G401 (cell line): Measurements from ENCODE around the gene SOX30. TPM values are rescaled to one million over a fixed set of nuclear protein-coding genes. Genes with fewer than 3 reads are reported as not detected.

ENCODE experiments used
- DNase-seq: peaks from one replicate; pipeline ENCODE4 v3.0.0-alpha.2; 2015; ENCODE audit warnings: low spot score
- in situ Hi-C: cut with HindIII; loops from 2 replicates; pipeline ENCODE4 v1.10.0; 2016; ENCODE audit warnings: low sequenced_read_pairs, mixed read lengths
- total RNA-seq: library from RNA; depleted of rRNA; stranded (reverse); fragments of >200 nt; shearing (Covaris generic); gene quantifications from 2 replicates; pipeline ENCODE4 v1.2.3, GENCODE V29; 2014

The SOX30 gene
- total RNA-seq, 1 experiment from 2014 or later = not detected

- no peak for DNase-seq
- in situ Hi-C loops = no loop called here
Observed at GRCh38 chr5:157668356-157668755, 16.1 kb upstream of the SOX30 start.

- in situ Hi-C loops = no loop called here
- no peak for DNase-seq
Observed at GRCh38 chr5:157665467-157666070, 13.3 kb upstream of the SOX30 start.

DNA sequence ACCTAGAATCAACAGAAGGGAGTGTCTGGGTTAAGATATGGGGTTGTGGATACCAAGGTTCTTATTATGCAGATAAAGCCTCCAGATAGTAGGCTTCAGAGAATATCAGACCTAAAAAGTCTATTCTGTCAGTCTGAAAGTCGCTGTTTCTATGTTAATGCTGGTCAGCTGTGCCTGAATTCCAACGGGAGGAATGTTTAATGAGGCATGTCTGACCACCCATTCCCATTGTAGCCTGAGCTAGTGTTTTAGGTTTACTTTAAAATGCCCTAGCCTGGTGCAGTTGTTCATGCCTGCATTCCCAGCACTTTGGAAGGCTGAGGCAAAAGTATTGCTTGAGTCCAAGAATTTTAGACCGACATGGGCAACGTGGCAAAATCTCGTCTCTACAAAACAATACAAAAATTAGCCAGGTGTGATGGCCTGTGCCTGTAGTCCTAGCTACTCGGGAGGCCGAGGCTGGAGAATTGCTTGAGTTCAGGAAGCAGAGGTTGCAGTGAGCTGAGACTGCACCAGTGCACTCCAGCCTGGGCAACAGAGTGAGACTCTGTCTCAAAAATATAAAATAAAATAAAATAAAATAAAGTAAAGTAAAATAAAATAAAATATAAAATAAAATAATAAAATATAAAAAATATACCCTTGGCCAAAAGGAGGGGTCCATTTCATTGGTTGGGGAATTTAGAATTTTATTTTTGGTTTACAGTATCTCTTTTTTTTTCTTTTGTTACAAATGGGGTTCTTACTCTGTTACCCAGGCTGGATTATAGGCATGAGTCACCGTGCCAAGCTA is 7.8 kb upstream of the SOX30 start:
- in situ Hi-C loops = no loop called here
- no peak for DNase-seq

DNA sequence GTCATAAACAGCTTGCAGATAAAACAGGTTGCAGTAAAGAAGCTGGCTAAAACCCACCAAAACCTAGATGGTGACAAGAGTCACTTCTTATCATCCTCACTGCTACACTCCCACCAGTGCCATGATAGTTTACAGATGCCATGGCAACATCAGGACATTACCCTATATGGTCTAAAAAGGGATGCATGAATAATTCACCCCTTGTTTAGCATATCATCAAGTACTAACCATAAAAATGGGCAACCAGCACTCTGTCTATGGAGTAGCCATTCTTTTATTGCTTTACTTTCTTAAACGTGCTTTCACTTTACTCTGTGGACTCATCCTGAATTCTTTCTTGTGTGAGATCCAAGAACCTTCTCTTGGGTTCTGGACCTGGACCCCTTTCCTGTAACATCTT is 6.7 kb upstream of the SOX30 start:
- no peak for DNase-seq
- in situ Hi-C loops = no loop called here

DNA sequence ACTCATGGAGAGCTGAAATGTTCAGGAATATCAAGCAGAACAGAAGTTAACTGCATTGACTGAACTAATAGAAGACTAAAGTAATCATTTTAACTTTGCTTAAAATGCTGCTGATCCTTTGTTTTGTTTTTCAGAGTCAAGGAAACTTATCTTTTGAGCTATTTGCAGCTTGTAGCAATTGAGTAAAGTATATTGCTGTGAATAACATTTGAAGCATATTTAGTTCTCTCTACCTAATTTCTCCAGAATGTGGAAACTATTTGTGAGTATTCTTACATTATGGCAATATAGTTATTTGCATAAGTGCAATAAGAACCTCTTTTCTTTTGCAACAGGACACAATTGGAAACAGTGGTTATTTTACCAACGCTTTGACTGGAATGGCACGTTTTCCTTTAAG is 5.3 kb upstream of the SOX30 start:
- in situ Hi-C loops = no loop called here

GRCh38 chr5:157651623-157652376 is 438 bp downstream of the SOX30 start:
- in situ Hi-C loops = no loop called here

More for the DNA sequence above, 5.3 kb upstream of the SOX30 start:
- DNase-seq = no peak

GRCh38 chr5:157650991-157651611 is 1.1 kb downstream of the SOX30 start:
- in situ Hi-C loops = no loop called here
- DNase-seq = no peak

More at GRCh38 chr5:157651623-157652376, 438 bp downstream of the SOX30 start:
- DNase-seq = peak; percentile 3

DNA sequence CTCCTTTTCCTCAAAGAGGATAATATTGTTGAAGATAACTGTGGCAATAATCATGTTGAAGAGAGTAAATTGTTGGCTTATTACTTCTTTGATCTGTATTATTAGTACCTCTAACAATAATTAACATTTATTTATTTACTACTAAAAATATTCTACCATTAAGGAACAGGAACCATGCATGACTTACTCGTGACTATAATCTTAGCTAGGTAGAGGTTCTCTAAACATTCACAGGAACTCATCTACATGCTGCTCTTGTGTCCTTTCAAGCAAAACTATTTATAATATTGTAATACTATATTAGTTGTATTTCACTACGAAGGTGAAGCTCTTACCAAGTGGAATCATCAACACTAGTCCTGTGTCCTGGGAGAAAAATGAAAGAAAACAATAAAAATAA is 3.1 kb downstream of the SOX30 start:
- in situ Hi-C loops = no loop called here
- DNase-seq = no peak

DNA sequence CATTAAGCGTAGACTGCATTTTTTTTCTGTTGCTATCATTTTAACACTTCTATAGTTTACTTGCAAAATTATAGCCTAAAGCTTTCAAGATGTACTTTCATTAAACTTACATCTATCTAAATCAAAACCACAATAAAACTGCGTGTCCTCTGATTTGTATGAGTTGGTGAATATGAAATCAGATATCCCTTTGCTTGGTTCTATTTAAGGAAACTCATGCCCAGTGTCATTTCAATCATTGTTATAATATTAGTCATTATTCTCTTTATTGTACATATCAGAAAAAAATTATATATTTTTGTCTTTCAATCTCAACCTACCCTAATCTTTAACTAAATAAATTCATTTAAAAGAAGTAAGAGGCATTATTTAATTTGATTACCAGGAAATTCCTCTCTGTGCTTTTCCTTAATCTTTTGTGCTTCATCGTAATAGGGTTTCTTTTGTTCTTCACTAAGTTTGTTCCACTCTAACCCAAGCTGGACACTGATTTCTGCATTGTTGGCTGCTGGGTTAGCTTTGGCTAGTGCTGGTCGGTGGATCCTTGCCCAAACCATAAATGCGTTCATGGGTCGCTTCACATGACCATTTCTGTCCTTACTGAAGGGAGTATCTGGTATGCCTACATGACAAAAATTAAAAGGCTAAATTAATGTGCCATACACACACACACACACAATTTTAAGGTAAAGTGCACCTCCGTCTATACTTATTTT is 3.8 kb downstream of the SOX30 start:
- in situ Hi-C loops = no loop called here
- DNase-seq = no peak

DNA sequence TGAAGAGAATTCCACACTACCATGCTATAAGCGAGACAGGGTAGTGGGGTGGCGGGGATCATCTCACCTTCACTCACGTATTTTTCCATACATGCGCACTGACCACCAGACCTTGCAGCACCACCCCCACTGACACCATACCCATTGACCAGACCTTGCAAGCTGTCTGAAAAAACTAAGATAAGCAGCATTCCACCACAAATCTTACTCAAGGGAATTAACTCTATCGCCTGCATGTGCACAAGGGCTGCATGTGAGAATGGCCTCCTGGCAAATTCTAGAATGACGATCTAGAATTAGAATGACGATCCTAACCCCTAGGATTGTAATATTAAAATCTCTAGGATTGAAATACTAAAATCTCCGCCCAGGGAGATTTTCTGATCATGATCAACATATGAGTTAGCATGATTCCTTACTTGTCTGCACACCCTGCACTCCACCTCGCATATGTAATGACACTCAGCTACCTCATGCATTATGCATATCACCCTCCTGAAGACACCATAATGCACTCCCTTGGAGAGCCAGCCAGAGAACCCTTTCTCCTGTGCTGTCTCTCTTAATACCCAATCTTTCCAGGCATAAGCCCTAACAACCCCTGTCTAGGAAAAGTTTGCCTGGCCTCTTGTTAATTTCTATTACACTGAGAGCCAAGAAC is 11.7 kb downstream of the SOX30 start:
- DNase-seq = no peak
- in situ Hi-C loops = no loop called here

DNA sequence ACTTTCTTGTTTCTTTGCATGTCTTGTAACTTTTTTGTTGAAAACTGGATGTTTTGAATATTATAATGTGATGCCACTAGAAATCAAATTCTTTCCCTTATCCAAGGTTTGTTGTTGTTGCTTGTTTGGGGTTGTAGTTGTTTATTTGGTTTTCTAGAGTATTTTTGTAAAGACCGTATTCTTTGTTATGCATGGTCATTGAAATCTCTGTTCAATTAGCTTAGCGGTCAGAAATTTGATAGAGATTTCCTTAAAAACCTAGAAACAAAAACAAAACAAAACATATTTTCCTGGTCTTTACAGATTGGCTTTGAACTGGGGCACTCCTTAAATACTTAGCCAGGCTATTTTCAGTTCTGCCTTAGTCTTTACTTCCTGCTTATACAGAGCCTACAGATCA is 21.9 kb downstream of the SOX30 start:
- in situ Hi-C loops = no loop called here

GRCh38 chr5:157626831-157627230 is 25.4 kb downstream of the SOX30 start:
- DNase-seq = no peak
- in situ Hi-C loops = no loop called here

More for the DNA sequence above, 21.9 kb downstream of the SOX30 start:
- no peak for DNase-seq

GRCh38 chr5:157624144-157624543 is 28.1 kb downstream of the SOX30 start:
- in situ Hi-C loops = no loop called here

GRCh38 chr5:157620776-157621175 is 31.5 kb downstream of the SOX30 start:
- in situ Hi-C loops = no loop called here
- DNase-seq = no peak

More at GRCh38 chr5:157624144-157624543, 28.1 kb downstream of the SOX30 start:
- no peak for DNase-seq

- DNase-seq = no peak
- in situ Hi-C loops = no loop called here
Observed at GRCh38 chr5:157618191-157618765, 34.0 kb downstream of the SOX30 start.

DNA sequence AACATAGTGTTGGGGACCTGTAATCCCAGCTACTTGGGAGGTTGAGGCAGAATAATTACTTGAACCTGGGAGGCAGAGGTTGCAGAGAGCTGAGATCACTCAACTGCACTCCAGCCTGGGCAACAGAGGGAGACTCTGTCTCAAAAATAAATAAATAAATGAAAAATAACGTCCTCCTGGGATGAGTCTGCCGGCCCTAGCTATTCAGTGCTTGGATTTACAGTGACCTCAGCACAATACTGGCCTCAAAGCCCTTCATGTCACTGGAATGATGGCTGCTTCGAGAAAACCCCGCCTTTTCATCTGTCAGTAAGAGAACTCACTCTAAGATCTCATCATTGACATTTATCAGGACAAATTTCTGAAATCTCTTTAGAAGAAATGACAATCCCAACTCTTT is 35.5 kb downstream of the SOX30 start:
- in situ Hi-C loops = no loop called here
- no peak for DNase-seq

GRCh38 chr5:157613385-157614245 is 38.6 kb downstream of the SOX30 start:
- no peak for DNase-seq
- in situ Hi-C loops = no loop called here
